Activated CD4-positive, alpha-beta T cell treated with anti-CD3 and anti-CD28 coated beads, Interleukin-2, amount 10 ng/mL, durations not matched to agents 24 days and 14 days (primary cell): ENCODE results near the gene SLC26A9. TPM values are rescaled to one million over a fixed set of nuclear protein-coding genes. Genes with fewer than 3 reads are reported as not detected.

Experiments used
- DNase-seq: peaks from one replicate; pipeline ENCODE4 v3.0.0; 2022
- H3K27ac Mint-ChIP-seq: one replicate; pipeline ENCODE4 v1.8.0; 2022; ENCODE audit warnings: mild to moderate bottlenecking, mixed read lengths
- H3K27me3 Mint-ChIP-seq: one replicate; pipeline ENCODE4 v1.8.0; 2022; ENCODE audit warnings: mixed read lengths
- H3K36me3 Mint-ChIP-seq: one replicate; pipeline ENCODE4 v1.8.0; 2022; ENCODE audit warnings: low read depth, mild to moderate bottlenecking, mixed read lengths
- H3K4me1 Mint-ChIP-seq: one replicate; pipeline ENCODE4 v1.8.0; 2021; ENCODE audit warnings: mixed read lengths
- H3K4me3 Mint-ChIP-seq: one replicate; pipeline ENCODE4 v1.8.0; 2022; ENCODE audit warnings: mild to moderate bottlenecking, moderate library complexity, mixed read lengths
- H3K9me3 Mint-ChIP-seq: one replicate; pipeline ENCODE4 v1.8.0; 2021; ENCODE audit warnings: mixed read lengths
- intact Hi-C: fragments of 100-400 bp; cut with micrococcal nuclease; formaldehyde crosslinking; loops from one replicate; pipeline ENCODE4 v1.15.1; 2023
- total RNA-seq: library from RNA; stranded (reverse); gene quantifications from 2 replicates; pipeline ENCODE4 v1.2.3, GENCODE V29; 2022

The SLC26A9 gene
- total RNA-seq, 1 donor from 2014 or later, result not detected

- Mint-ChIP-seq H3K4me1 (no peaks in the 10 kb centered on the region), H3K27ac (no peak overlapping the region), H3K4me3 (no peak overlapping the region), H3K27me3 (peaks cover 14% of the 10 kb centered on the region), H3K36me3 (no peaks in the 10 kb centered on the region), H3K9me3 (no peaks in the 10 kb centered on the region)
- no peak for DNase-seq
- intact Hi-C loops, result no loop called here
These were observed 12.4 kb downstream of the SLC26A9 start for GRCh38 chr1:205930799-205931281.

DNA sequence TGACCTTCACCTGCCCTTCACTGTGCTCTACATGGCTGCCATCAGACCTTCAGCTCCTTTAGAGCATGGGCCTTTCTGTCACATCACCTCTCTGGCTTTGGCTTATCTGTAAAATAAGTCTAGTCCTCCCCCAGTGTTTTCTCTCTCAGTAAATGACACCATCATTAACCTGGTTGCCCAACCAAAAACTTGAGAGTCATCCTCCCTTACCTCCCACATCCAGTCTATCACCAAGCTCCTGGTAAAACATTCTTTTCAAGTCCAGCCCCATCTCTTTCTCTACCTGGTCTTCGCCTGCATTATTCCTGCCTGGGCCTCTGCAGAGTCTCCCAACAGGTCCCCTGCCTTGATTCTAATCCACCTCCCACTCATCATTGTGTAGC lies 13.1 kb downstream of the SLC26A9 start:
- peaks cover 14% of the 10 kb centered on the region for H3K27me3 Mint-ChIP-seq
- no peaks in the 10 kb centered on the region for H3K9me3 Mint-ChIP-seq
- H3K36me3 Mint-ChIP-seq, result no peaks in the 10 kb centered on the region
- H3K4me1 Mint-ChIP-seq, result no peaks in the 10 kb centered on the region
- H3K4me3 Mint-ChIP-seq, result no peak overlapping the region
- no peak overlapping the region for H3K27ac Mint-ChIP-seq
- DNase-seq, result no peak
- intact Hi-C loops, result no loop called here

DNA sequence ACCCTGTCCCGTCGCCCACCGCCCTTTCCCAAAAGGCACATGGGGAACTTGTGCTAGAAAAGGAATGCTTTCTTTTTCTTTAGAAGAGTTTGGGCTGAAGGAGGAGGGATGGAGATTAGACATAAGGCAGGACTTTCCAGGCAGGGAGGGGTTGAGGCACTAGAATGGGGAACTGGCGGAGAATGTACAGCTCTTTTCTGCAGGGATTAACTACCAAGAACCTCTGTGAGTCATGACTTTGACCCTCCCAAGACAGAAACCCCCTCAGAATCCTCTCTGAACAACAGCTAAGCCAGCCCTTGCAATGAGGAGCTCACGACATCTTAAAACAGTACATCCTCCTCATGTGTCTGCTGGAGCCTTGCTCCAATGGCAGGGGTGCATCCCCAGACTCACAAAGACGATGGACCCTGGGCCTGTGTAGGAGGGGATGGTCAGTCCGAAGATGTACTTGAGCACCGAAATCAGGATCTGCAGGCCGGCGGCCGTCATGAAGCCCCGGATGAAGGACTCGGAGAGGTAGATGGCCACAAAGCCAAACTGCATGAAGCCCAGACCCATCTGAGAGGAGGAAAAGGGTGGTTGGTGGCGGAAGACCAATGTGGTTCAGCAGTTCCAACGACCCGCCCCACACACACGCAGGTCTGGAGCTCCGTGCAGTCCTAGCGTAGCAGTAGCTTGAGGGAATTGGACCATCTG lies 13.6 kb downstream of the SLC26A9 start:
- H3K36me3 Mint-ChIP-seq, result no peaks in the 10 kb centered on the region
- H3K27me3 Mint-ChIP-seq, result peaks cover 15% of the 10 kb centered on the region

GRCh38 chr1:205928317-205928716 lies 14.9 kb downstream of the SLC26A9 start:
- H3K36me3 Mint-ChIP-seq, result no peaks in the 10 kb centered on the region
- intact Hi-C loops, result no loop called here
- no peaks in the 10 kb centered on the region for H3K9me3 Mint-ChIP-seq
- DNase-seq, result no peak
- no peak overlapping the region for H3K27ac Mint-ChIP-seq
- no peaks in the 10 kb centered on the region for H3K4me1 Mint-ChIP-seq
- peaks cover 8% of the 10 kb centered on the region for H3K27me3 Mint-ChIP-seq
- no peak overlapping the region for H3K4me3 Mint-ChIP-seq

More for the DNA sequence above, 13.6 kb downstream of the SLC26A9 start:
- H3K4me3 Mint-ChIP-seq, result no peak overlapping the region
- no peaks in the 10 kb centered on the region for H3K9me3 Mint-ChIP-seq
- DNase-seq, result no peak
- H3K4me1 Mint-ChIP-seq, result no peaks in the 10 kb centered on the region
- H3K27ac Mint-ChIP-seq, result no peak overlapping the region
- intact Hi-C loops, result no loop called here

GRCh38 chr1:205927676-205928075 lies 15.6 kb downstream of the SLC26A9 start:
- H3K4me1 Mint-ChIP-seq, result no peaks in the 10 kb centered on the region
- no peaks in the 10 kb centered on the region for H3K36me3 Mint-ChIP-seq
- intact Hi-C loops, result no loop called here
- no peak overlapping the region for H3K4me3 Mint-ChIP-seq
- H3K27ac Mint-ChIP-seq, result no peak overlapping the region
- no peak for DNase-seq
- H3K9me3 Mint-ChIP-seq, result no peaks in the 10 kb centered on the region
- H3K27me3 Mint-ChIP-seq, result peaks cover 6% of the 10 kb centered on the region

DNA sequence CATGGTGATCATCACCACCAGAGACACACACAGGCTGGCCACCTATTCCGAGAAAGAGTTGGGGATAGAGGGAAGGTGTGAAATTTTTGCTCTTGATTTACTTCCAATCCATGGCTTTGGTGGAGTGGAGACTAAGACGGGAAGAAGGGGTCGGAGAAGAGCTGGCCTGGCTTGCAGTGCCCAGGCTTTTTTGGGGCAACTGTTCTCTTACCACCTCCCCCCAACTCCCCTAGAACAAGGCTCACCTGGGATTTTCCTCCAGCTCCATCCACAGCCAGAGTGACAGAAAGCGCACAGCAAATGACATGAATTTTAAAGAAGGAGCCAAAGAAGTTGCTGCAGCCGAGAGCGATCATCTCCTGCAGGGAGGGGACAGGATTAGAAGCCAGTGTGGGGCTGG lies 16.0 kb downstream of the SLC26A9 start:
- no peak for DNase-seq
- Mint-ChIP-seq H3K4me3 (no peak overlapping the region), H3K27ac (no peak overlapping the region), H3K27me3 (peaks cover 2% of the 10 kb centered on the region), H3K36me3 (no peaks in the 10 kb centered on the region), H3K4me1 (no peaks in the 10 kb centered on the region), H3K9me3 (no peaks in the 10 kb centered on the region)
- intact Hi-C loops, result no loop called here

DNA sequence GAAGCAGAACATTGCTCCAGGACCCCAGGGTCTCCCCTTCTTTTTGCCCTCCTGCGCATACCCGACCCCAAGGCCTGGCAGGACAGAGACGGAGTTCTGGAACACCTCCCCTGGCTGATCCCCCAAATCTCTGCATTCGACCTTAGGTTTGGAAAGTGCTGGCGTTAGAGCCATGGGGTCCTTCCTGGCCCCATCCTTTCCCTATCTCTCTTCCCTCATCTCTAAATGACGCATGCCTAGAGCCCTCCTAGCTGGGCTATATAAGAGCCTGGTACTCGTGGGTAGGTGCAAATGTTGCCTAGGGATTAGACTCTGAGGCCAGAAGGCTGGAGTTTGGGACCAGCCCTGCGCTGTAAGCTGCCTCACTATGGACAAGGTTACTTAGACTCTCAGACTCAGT lies 16.6 kb downstream of the SLC26A9 start:
- H3K4me3 Mint-ChIP-seq, result no peak overlapping the region
- no peaks in the 10 kb centered on the region for H3K9me3 Mint-ChIP-seq
- no peak overlapping the region for H3K27ac Mint-ChIP-seq
- H3K36me3 Mint-ChIP-seq, result no peaks in the 10 kb centered on the region
- intact Hi-C loops, result no loop called here
- H3K27me3 Mint-ChIP-seq, result peaks cover 2% of the 10 kb centered on the region
- DNase-seq, result no peak
- H3K4me1 Mint-ChIP-seq, result no peaks in the 10 kb centered on the region

- Mint-ChIP-seq H3K9me3 (no peaks in the 10 kb centered on the region), H3K27me3 (peaks cover 2% of the 10 kb centered on the region), H3K36me3 (no peaks in the 10 kb centered on the region), H3K4me1 (no peaks in the 10 kb centered on the region), H3K4me3 (no peak overlapping the region), H3K27ac (no peak overlapping the region)
- no peak for DNase-seq
- intact Hi-C loops, result no loop called here
These were observed 17.0 kb downstream of the SLC26A9 start for GRCh38 chr1:205926213-205926612.

DNA sequence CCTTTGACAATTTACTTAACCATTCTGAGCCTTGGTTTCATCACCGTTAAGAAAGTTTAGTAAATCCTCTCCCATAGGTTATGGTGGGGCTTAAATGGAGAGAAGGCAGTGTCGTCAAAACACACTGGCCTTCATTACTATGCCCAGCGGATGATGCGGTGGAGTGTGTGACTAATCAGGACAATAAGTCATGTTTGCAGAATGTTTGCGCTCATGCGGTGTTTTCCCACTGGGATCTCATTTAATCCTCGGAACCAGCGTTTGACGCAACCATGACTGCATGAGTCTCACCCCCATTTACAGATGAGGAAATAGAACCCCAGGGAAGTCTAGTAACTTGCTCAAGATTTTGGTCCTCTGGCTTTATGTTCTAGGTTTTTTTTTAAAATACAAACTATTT lies 17.5 kb downstream of the SLC26A9 start:
- H3K4me3 Mint-ChIP-seq, result no peak overlapping the region
- no peak overlapping the region for H3K27ac Mint-ChIP-seq
- H3K9me3 Mint-ChIP-seq, result no peaks in the 10 kb centered on the region
- H3K27me3 Mint-ChIP-seq, result peaks cover 2% of the 10 kb centered on the region
- no peaks in the 10 kb centered on the region for H3K4me1 Mint-ChIP-seq
- intact Hi-C loops, result no loop called here
- H3K36me3 Mint-ChIP-seq, result no peaks in the 10 kb centered on the region
- DNase-seq, result no peak

DNA sequence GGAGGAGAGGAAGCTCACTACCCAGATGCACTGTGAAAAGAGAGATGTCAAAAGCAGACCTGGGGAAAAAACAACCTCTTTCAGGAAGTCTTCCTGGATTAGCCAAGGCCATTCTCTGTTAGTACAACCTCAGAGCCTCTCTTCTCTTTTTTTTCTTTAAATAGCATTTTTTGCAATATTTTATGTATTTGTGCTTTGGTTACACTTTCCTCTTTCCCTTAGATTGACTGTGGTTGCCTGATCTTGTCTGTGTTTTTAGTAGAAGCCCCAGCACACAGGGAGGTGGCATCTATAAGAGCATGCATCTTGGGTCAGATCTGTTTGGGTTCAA lies 18.8 kb downstream of the SLC26A9 start:
- peaks cover 6% of the 10 kb centered on the region for H3K27me3 Mint-ChIP-seq
- H3K36me3 Mint-ChIP-seq, result no peaks in the 10 kb centered on the region
- H3K4me3 Mint-ChIP-seq, result no peak overlapping the region
- H3K9me3 Mint-ChIP-seq, result no peaks in the 10 kb centered on the region
- intact Hi-C loops, result no loop called here
- no peaks in the 10 kb centered on the region for H3K4me1 Mint-ChIP-seq
- no peak for DNase-seq
- no peak overlapping the region for H3K27ac Mint-ChIP-seq

DNA sequence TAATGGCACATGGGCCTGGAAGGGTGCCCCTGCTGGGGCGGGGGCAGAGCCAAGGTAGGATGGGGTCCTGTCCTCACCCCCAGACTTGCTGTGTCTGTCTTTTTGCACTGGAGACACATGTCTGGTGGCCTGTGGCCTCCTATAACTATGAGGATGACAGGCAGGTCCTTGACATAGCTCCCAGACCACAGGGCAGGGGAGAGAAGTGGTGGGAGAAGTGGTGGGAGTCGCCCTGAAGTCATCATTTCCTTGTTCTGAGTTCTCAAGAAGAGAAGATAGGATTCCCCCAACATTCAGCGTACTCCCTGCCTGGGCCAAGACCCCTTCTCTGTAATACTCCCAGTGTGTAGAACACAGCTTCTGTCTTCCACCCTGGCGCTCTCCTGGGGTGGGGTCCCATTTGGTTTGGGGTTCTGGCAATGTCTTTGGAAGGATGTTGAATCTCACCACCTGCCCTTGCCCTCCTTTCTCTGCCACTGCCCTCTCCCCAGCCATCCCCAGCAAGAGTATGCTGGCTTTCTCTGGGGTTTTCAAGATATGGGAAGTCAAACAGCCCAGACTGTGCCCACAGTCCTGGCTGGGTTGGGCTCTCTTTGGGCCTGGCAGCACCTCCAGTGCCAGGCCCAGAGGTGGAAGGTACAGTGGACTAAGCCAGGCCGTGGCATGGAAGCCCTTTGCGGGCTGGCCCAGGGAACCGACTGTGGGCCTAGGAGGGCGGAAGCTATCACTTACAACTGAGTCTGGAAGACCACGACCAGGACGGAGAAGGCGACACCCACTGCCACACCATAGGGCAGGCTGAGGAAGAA lies 19.4 kb downstream of the SLC26A9 start:
- H3K4me1 Mint-ChIP-seq, result no peaks in the 10 kb centered on the region
- H3K9me3 Mint-ChIP-seq, result no peaks in the 10 kb centered on the region
- intact Hi-C loops, result no loop called here
- H3K27me3 Mint-ChIP-seq, result peaks cover 8% of the 10 kb centered on the region
- H3K27ac Mint-ChIP-seq, result no peak overlapping the region
- no peaks in the 10 kb centered on the region for H3K36me3 Mint-ChIP-seq
- DNase-seq, result no peak
- H3K4me3 Mint-ChIP-seq, result no peak overlapping the region

DNA sequence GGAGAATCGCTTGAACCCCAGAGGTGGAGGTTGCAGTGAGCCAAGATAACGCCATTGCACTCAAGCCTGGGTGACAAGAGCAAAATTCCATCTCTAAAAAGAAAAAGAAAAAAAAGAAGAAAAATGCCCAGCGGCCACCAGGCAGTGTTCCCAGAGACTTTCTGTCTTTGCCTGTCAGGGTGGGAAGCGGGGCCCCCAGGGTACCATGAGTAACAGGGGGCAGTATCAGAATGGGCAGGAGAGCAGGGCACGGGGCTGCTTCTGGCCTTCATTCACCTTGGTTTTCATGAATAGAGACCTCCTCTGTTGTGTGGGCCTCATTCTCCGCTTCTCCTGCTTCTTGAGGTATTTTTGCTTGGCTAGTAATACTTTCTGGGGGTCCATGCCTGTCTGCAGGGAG lies 20.4 kb downstream of the SLC26A9 start:
- no peaks in the 10 kb centered on the region for H3K9me3 Mint-ChIP-seq
- no peak overlapping the region for H3K27ac Mint-ChIP-seq
- H3K4me1 Mint-ChIP-seq, result no peaks in the 10 kb centered on the region
- intact Hi-C loops, result no loop called here
- DNase-seq, result no peak
- H3K36me3 Mint-ChIP-seq, result no peaks in the 10 kb centered on the region
- peaks cover 11% of the 10 kb centered on the region for H3K27me3 Mint-ChIP-seq
- no peak overlapping the region for H3K4me3 Mint-ChIP-seq

- no peak overlapping the region for H3K4me3 Mint-ChIP-seq
- no peaks in the 10 kb centered on the region for H3K4me1 Mint-ChIP-seq
- H3K9me3 Mint-ChIP-seq, result no peaks in the 10 kb centered on the region
- DNase-seq, result no peak
- no peaks in the 10 kb centered on the region for H3K36me3 Mint-ChIP-seq
- H3K27ac Mint-ChIP-seq, result no peak overlapping the region
- peaks cover 11% of the 10 kb centered on the region for H3K27me3 Mint-ChIP-seq
- intact Hi-C loops, result no loop called here
These were observed 20.9 kb downstream of the SLC26A9 start for GRCh38 chr1:205922314-205922713.

- peaks cover 11% of the 10 kb centered on the region for H3K27me3 Mint-ChIP-seq
- no peaks in the 10 kb centered on the region for H3K9me3 Mint-ChIP-seq
- no peak overlapping the region for H3K27ac Mint-ChIP-seq
- no peaks in the 10 kb centered on the region for H3K4me1 Mint-ChIP-seq
- no peak for DNase-seq
- intact Hi-C loops, result no loop called here
- no peak overlapping the region for H3K4me3 Mint-ChIP-seq
- H3K36me3 Mint-ChIP-seq, result no peaks in the 10 kb centered on the region
These were observed 21.7 kb downstream of the SLC26A9 start for GRCh38 chr1:205921570-205921909.
